Right cardiac atrium (tissue), 5 donors: ENCODE measurements around the gene APOC4. TPM values are rescaled to one million over a fixed set of nuclear protein-coding genes. Genes with fewer than 3 reads are reported as not detected.

Source experiments
- ATAC-seq, 2 donors: fragments of 200-7000 bp; cut with Tn5 transposase; one replicate each; pipeline versions ENCODE4 v1.8.0 to v1.9.1; 2020; ENCODE audit warnings: moderate library complexity in 2 of 2, mild to moderate bottlenecking in 1 of 2
- DNase-seq, 3 donors: peaks; one replicate each; pipeline ENCODE4 v3.0.0-alpha.2; 2020
- H3K27ac ChIP-seq: one replicate; pipeline ENCODE4 v1.5.1; 2013; ENCODE audit warnings: mild to moderate bottlenecking, low read length, control low read depth, moderate library complexity
- H3K27me3 ChIP-seq: one replicate; pipeline ENCODE4 v1.6.1; 2013; ENCODE audit not compliant: control insufficient read depth, insufficient read depth
- H3K4me1 ChIP-seq: one replicate; pipeline ENCODE4 v1.6.1; 2013; ENCODE audit warnings: low read length; ENCODE audit not compliant: control insufficient read depth, insufficient read depth
- H3K4me3 ChIP-seq: one replicate; pipeline ENCODE4 v1.5.1; 2013; ENCODE audit warnings: low read length, control low read depth
- H3K9me3 ChIP-seq: one replicate; pipeline ENCODE4 v1.6.1; 2013; ENCODE audit warnings: low read length; ENCODE audit not compliant: control insufficient read depth
- WGBS: extraction: QIAGEN DNeasy Blood & Tissue Kit; methylation state at CpG from one replicate; pipeline ENCODE4 v1.1.7; 2013; 5-methylcytosine and 5-hydroxymethylcytosine counted together
- intact Hi-C, 4 donors: fragments of 100-400 bp; cut with DNase I; formaldehyde crosslinking; loops; one replicate each; pipeline versions ENCODE4 v1.11.0 to v1.14.0; 2022 to 2023
- polyA plus RNA-seq: library from polyadenylated mRNA; stranded (reverse); fragments of 200-250 nt; gene quantifications from one replicate; pipeline ENCODE4 v1.2.3, GENCODE V29; 2013
- total RNA-seq, 4 donors: library from RNA; stranded (reverse); fragmentation: NEBNext Ultra II Directional; extraction: Animal tissue kit (Norgen Biotek cat#: 25700); gene quantifications; one replicate each; pipeline ENCODE4 v1.2.1, GENCODE V29; 2021
- donor health status: healthy with polysubstance abuse.
- donor health status: DM: no; HTN: yes; CAD: no.
- donor health status: DM: no; HTN: no; CAD: no.
- donor health status: DM: no; HTN: yes; CAD: no; lungs with severe emphysema.
- donor health status: DM: yes; HTN: yes; CAD: no.

Gene APOC4
- total and polyA plus RNA-seq, 5 donors: not detected

DNA sequence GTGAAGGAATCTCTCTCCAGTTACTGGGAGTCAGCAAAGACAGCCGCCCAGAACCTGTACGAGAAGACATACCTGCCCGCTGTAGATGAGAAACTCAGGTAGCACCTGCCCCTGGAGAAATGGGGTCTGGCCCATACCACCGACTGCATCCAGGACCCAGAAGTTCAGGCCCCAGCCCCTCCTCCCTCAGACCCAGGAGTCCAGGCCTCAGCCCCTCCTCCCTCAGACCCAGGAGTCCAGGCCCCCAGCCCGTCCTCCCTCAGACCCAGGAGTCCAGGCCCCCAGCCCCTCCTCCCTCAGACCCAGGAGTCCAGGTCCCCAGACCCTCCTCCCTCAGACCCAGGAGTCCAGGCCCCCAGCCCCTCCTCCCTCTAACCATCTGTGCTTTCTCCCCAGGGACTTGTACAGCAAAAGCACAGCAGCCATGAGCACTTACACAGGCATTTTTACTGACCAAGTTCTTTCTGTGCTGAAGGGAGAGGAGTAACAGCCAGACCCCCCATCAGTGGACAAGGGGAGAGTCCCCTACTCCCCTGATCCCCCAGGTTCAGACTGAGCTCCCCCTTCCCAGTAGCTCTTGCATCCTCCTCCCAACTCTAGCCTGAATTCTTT is 6.8 kb downstream of the APOC4 start:
- no peak for ATAC-seq
- H3K4me1 ChIP-seq: peaks cover under 1% of the 10 kb centered on the region
- intact Hi-C loops: loop anchor here in 2 of 4 donors (5.0 kb wide), 2 partner anchors 37 to 47 kb away; partner anchors contain the start of gene APOC1 (in 1 of the 2)

DNA sequence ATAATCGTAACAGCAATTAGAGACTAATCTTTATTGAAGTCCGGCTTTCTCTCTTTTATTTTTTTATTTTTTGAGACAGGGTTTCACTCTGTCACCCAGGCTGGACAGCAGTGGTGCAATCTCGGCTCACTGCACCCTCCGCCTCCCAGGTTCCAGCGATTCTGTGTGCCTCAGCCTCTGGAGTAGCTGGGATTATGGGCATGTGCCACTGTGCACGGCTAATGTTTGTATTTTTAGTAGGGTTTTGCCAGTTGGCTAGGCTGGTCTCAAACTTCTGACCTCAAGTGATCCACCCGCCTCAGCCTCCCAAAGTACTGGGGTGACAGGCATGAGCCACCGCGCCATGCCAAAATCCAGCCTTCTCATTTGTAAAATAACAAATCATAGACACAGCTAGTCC is 7.5 kb downstream of the APOC4 start:
- Histone ChIP-seq H3K4me1 (no peaks in the 10 kb centered on the region), H3K4me3 (no peak overlapping the region), H3K27me3 (no peaks in the 10 kb centered on the region), H3K27ac (no peak overlapping the region), H3K9me3 (no peaks in the 10 kb centered on the region)
- no peak for DNase-seq
- WGBS: 91% methylated on average over 9 of the region's 9 CpGs
- no peak for ATAC-seq
- intact Hi-C loops: loop anchor here in 2 of 4 donors (5.0 kb wide), 2 partner anchors 37 to 47 kb away; partner anchors contain the start of gene APOC1 (in 1 of the 2)

More for the DNA sequence above, 6.8 kb downstream of the APOC4 start:
- H3K27ac ChIP-seq: no peak overlapping the region
- DNase-seq: no peak
- H3K27me3 ChIP-seq: no peaks in the 10 kb centered on the region
- H3K9me3 ChIP-seq: no peaks in the 10 kb centered on the region
- 81% methylated on average over 5 of the region's 5 CpGs for WGBS
- no peak overlapping the region for H3K4me3 ChIP-seq

GRCh38 chr19:44951179-44952159 is 9.4 kb downstream of the APOC4 start:
- no peak overlapping the region for H3K4me3 ChIP-seq

GRCh38 chr19:44954278-44954648 is 12.2 kb downstream of the APOC4 start:
- Histone ChIP-seq H3K27ac (peak overlapping the region; percentile 97), H3K9me3 (no peaks in the 10 kb centered on the region), H3K4me1 (peaks cover 5% of the 10 kb centered on the region), H3K4me3 (peak overlapping the region; percentile 93), H3K27me3 (no peaks in the 10 kb centered on the region)
- no peak for ATAC-seq
- DNase-seq: no peak
- intact Hi-C loops: loop anchor here in 3 of 4 donors (5.0 kb wide), 1 partner anchor 52 kb away; no protein-coding TSS in a partner anchor
- WGBS: 30% methylated on average over 13 of the region's 13 CpGs

More at GRCh38 chr19:44951179-44952159, 9.4 kb downstream of the APOC4 start:
- Histone ChIP-seq H3K27ac (no peak overlapping the region), H3K9me3 (no peaks in the 10 kb centered on the region), H3K27me3 (no peaks in the 10 kb centered on the region), H3K4me1 (peaks cover 5% of the 10 kb centered on the region)
- peak; percentile 3 to 6 for ATAC-seq
- WGBS: 48% methylated on average over 13 of the region's 13 CpGs
- peak; percentile 34 to 79 (median 69) for DNase-seq
- intact Hi-C loops: loop anchor here in 3 of 4 donors (5.0 kb wide), 1 partner anchor 49 kb away; no protein-coding TSS in a partner anchor

GRCh38 chr19:44954649-44955504 is 12.8 kb downstream of the APOC4 start, which contains the start of gene CLPTM1:
Gene CLPTM1 (plus strand): TSS chr19:44955380. CDS start chr19:44955396, 16 bp downstream.
- peak within 1 kb of the TSS; percentile 97 for H3K27ac ChIP-seq
- no peaks in the 10 kb centered on the region for H3K9me3 ChIP-seq
- peak; percentile 95 to 97 for ATAC-seq
- H3K4me1 ChIP-seq: peaks cover 5% of the 10 kb centered on the region
- WGBS: under 1% methylated on average over 65 of the region's 65 CpGs
- H3K27me3 ChIP-seq: no peaks in the 10 kb centered on the region
- peak within 1 kb of the TSS; percentile 93 for H3K4me3 ChIP-seq
- peak; percentile 98 to 99 (median 99) for DNase-seq
- intact Hi-C loops: loop anchor here in 3 of 4 donors (5.0 kb wide), 1 partner anchor 53 kb away; no protein-coding TSS in a partner anchor

GRCh38 chr19:44955505-44956439 is 13.7 kb downstream of the APOC4 start:
- DNase-seq (no peak), ATAC-seq (no peak)
- peak overlapping the region; percentile 73 for H3K27ac ChIP-seq
- H3K4me1 ChIP-seq: peaks cover 5% of the 10 kb centered on the region
- WGBS: 3% methylated on average over 40 of the region's 40 CpGs
- intact Hi-C loops: no loop called here
- H3K9me3 ChIP-seq: no peaks in the 10 kb centered on the region
- H3K27me3 ChIP-seq: no peaks in the 10 kb centered on the region
- H3K4me3 ChIP-seq: peak overlapping the region; percentile 93

DNA sequence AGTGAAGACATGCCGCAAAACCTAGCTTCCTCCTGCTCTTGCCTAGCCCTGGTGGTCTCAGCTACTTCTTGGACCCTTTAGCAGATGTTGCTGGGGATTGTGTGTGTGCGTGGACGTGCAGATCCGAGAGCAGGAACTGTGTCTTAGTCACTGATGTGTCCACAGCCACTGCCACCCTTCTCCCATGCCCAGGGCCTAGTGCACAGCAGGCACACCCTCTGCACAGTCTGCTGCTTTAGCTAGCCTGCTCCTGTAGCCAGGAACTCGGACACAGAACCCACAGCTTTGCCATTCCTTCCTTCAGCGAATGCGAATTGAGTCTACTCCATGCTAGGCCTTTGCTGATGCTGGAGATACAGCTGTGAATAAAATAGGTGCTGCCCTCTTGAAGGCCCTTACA is 15.5 kb downstream of the APOC4 start:
- Histone ChIP-seq H3K4me1 (peaks cover 5% of the 10 kb centered on the region), H3K27me3 (no peaks in the 10 kb centered on the region), H3K9me3 (no peaks in the 10 kb centered on the region), H3K4me3 (no peak overlapping the region), H3K27ac (no peak overlapping the region)
- ATAC-seq: no peak
- no peak for DNase-seq
- WGBS: 70% methylated on average over 7 of the region's 7 CpGs
- intact Hi-C loops: no loop called here

GRCh38 chr19:44958090-44958489 is 16.1 kb downstream of the APOC4 start:
- intact Hi-C loops: no loop called here
- peaks cover 5% of the 10 kb centered on the region for H3K4me1 ChIP-seq
- ATAC-seq (no peak), DNase-seq (no peak)
- H3K27ac ChIP-seq: no peak overlapping the region
- WGBS: 77% methylated on average over 9 of the region's 9 CpGs
- H3K4me3 ChIP-seq: no peak overlapping the region
- H3K9me3 ChIP-seq: no peaks in the 10 kb centered on the region
- no peaks in the 10 kb centered on the region for H3K27me3 ChIP-seq

- intact Hi-C loops: no loop called here
- WGBS: 65% methylated on average over 5 of the region's 5 CpGs
- no peak for DNase-seq
- Histone ChIP-seq H3K9me3 (no peaks in the 10 kb centered on the region), H3K27me3 (no peaks in the 10 kb centered on the region), H3K4me1 (peaks cover 5% of the 10 kb centered on the region), H3K4me3 (no peak overlapping the region), H3K27ac (no peak overlapping the region)
- ATAC-seq: no peak
Observed at GRCh38 chr19:44959691-44960090, 17.7 kb downstream of the APOC4 start.
